Esophagus squamous epithelium (tissue), 4 donors: ENCODE results near the gene OR51I2.

ENCODE experiments used
- POLR2A ChIP-seq, 4 donors: fragments of 450-650 bp; IDR thresholded peaks; one replicate each; pipeline ENCODE4 v1.6.1; 2017; ENCODE audit warnings: antibody characterized with exemption in 4 of 4, mild to moderate bottlenecking in 4 of 4, moderate library complexity in 3 of 4
- TF ChIP-seq, protein P1 (sequence below), 6 experiments: fragments of 450-650 bp in 4 of 6; fragments of 200-600 bp in 2 of 6; sonication (generic) in 2 of 6; IDR thresholded peaks; one replicate each; pipeline ENCODE4 v1.5.1; 2016 to 2019; ENCODE audit warnings: antibody characterized with exemption in 6 of 6, mild to moderate bottlenecking in 4 of 6, moderate library complexity in 4 of 6

DNA sequence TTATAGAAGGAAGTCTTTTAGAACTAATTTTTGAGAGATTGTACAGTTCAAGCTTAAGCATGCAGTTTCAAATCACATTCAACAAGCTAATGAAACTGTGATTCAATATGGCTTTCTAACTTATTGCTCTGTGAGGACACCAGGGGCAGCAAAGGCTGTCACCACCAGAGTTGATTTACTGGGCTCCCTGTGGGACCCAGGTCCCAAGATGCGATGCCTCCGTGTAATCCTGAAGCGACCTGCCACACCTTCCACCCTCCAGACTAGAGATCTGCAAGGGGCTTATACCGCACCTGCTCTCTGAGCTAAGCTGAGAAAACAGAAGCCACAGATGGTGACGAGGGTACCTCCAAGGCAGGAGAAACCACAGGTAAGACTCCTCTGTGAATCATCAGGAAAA lies 28.1 kb upstream of the OR51I2 start:
- TF ChIP-seq, protein P1, sequence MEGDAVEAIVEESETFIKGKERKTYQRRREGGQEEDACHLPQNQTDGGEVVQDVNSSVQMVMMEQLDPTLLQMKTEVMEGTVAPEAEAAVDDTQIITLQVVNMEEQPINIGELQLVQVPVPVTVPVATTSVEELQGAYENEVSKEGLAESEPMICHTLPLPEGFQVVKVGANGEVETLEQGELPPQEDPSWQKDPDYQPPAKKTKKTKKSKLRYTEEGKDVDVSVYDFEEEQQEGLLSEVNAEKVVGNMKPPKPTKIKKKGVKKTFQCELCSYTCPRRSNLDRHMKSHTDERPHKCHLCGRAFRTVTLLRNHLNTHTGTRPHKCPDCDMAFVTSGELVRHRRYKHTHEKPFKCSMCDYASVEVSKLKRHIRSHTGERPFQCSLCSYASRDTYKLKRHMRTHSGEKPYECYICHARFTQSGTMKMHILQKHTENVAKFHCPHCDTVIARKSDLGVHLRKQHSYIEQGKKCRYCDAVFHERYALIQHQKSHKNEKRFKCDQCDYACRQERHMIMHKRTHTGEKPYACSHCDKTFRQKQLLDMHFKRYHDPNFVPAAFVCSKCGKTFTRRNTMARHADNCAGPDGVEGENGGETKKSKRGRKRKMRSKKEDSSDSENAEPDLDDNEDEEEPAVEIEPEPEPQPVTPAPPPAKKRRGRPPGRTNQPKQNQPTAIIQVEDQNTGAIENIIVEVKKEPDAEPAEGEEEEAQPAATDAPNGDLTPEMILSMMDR (IDR thresholded peaks at IDR 0.05): no peak
- TF ChIP-seq POLR2A (IDR thresholded peaks at IDR 0.05): no peak
